CD4-positive, alpha-beta T cell treated with Interferon alpha-2 for 1 hour (primary cell): ENCODE data around the gene NXNL2.

Experiments used
- DNase-seq, 2 donors: peaks; one replicate each; pipeline ENCODE4 v3.0.0-alpha.2; 2020 to 2022

Gene NXNL2

GRCh38 chr9:88533951-88534455, 975 bp upstream of the NXNL2 start:
- no peak for DNase-seq

GRCh38 chr9:88535226-88536022, 446 bp downstream of the NXNL2 start:
- DNase-seq, result peak in 1 of 2 donors; percentile 1

GRCh38 chr9:88536023-88536324, 996 bp downstream of the NXNL2 start:
- no peak for DNase-seq

- no peak for DNase-seq
These were observed 2.2 kb downstream of the NXNL2 start for GRCh38 chr9:88536951-88537760.

- DNase-seq, result peak; percentile 44 to 55
These were observed 2.7 kb downstream of the NXNL2 start for GRCh38 chr9:88537761-88538091.

- DNase-seq, result no peak
These were observed 3.5 kb downstream of the NXNL2 start for GRCh38 chr9:88538311-88539085.

GRCh38 chr9:88539246-88539645, 4.3 kb downstream of the NXNL2 start:
- DNase-seq, result no peak

GRCh38 chr9:88540251-88540763, 5.3 kb downstream of the NXNL2 start:
- no peak for DNase-seq

- no peak for DNase-seq
These were observed 9.3 kb downstream of the NXNL2 start for GRCh38 chr9:88544245-88544644.

GRCh38 chr9:88551546-88552137, 16.7 kb downstream of the NXNL2 start:
- no peak for DNase-seq

GRCh38 chr9:88553350-88553749, 18.4 kb downstream of the NXNL2 start:
- no peak for DNase-seq

- no peak for DNase-seq
These were observed 20.4 kb downstream of the NXNL2 start for GRCh38 chr9:88555268-88555980.

- no peak for DNase-seq
These were observed 24.7 kb downstream of the NXNL2 start for GRCh38 chr9:88559661-88560060.

- no peak for DNase-seq
These were observed 32.9 kb downstream of the NXNL2 start for GRCh38 chr9:88567870-88568269.

GRCh38 chr9:88571419-88571818, 36.4 kb downstream of the NXNL2 start:
- DNase-seq, result no peak

- DNase-seq, result no peak
These were observed 37.7 kb downstream of the NXNL2 start for GRCh38 chr9:88572684-88573083.

GRCh38 chr9:88574953-88575352, 40.0 kb downstream of the NXNL2 start:
- no peak for DNase-seq

GRCh38 chr9:88577256-88578120, 42.5 kb downstream of the NXNL2 start:
- DNase-seq, result no peak

- peak; percentile 53 to 57 for DNase-seq
These were observed 43.4 kb downstream of the NXNL2 start for GRCh38 chr9:88578121-88579049.
